Measurements from ENCODE around the gene CHST14.

Gene CHST14

GRCh38 chr15:40439960-40440742, 30.6 kb upstream of the CHST14 start:
- H3K56ac ChIP-seq (ENCODE audit: low read length) = peak overlapping the region; percentile 98
- H3K4me2 ChIP-seq (ENCODE audit: low read length) = peak overlapping the region; percentile 43
- no peak overlapping the region for H2BK15ac ChIP-seq (replicated peaks; ENCODE audit: low read depth)
- H3K27me3 ChIP-seq (ENCODE audit: insufficient read depth, low read length, poor library complexity) = no peaks in the 10 kb centered on the region
- H3K23ac ChIP-seq (ENCODE audit: low read length) = peak overlapping the region; percentile 68
- peak overlapping the region; percentile 48 for H2AK5ac ChIP-seq (ENCODE audit: low read length)
- H4K8ac ChIP-seq (ENCODE audit: low read depth, low read length) = peak overlapping the region; percentile 65
- H3K4me3 ChIP-seq (ENCODE audit: low read length) = peak overlapping the region; percentile 52
- no peaks in the 10 kb centered on the region for H3K36me3 ChIP-seq (ENCODE audit: control insufficient read depth, insufficient read depth, low read length)
- H3K9ac ChIP-seq (ENCODE audit: low read length) = peak overlapping the region; percentile 73
- H2BK120ac ChIP-seq (ENCODE audit: low read depth, low read length) = peak overlapping the region; percentile 21
- no peak overlapping the region for H4K5ac ChIP-seq (ENCODE audit: low read length)
- peaks cover 38% of the 10 kb centered on the region for H3K79me2 ChIP-seq (ENCODE audit: control insufficient read depth, insufficient read depth, low read length)
- peak overlapping the region; percentile 61 for H2BK5ac ChIP-seq (ENCODE audit: low read length)
- no CpG with 5 or more reads among the region's 35 CpGs for WGBS (ENCODE audit: extremely low coverage, insufficient coverage, low lambda C conversion rate)
- H3K18ac ChIP-seq (ENCODE audit: low read length) = peak overlapping the region; percentile 25
- H3K79me1 ChIP-seq (ENCODE audit: low read length) = peaks cover 17% of the 10 kb centered on the region
- peak; percentile 83 for DNase-seq
- peak overlapping the region; percentile 86 for H3K27ac ChIP-seq (ENCODE audit: low read depth, low read length)
- peaks cover 44% of the 10 kb centered on the region for H3K4me1 ChIP-seq (ENCODE audit: control insufficient read depth, low read depth, low read length)
- H3K4ac ChIP-seq (ENCODE audit: low read depth, low read length) = peak overlapping the region; percentile 82

- Histone ChIP-seq H3K27ac (ENCODE audit: low read depth, low read length) (peak within 1 kb of the TSS; percentile 86), H3K4ac (ENCODE audit: low read depth, low read length) (peak within 1 kb of the TSS; percentile 88), H3K36me3 (ENCODE audit: control insufficient read depth, insufficient read depth, low read length) (no peaks in the 10 kb centered on the region), H2AK5ac (ENCODE audit: low read length) (peak within 1 kb of the TSS; percentile 48), H3K79me1 (ENCODE audit: low read length) (peaks cover 17% of the 10 kb centered on the region), H3K56ac (ENCODE audit: low read length) (peak within 1 kb of the TSS; percentile 98), H4K8ac (ENCODE audit: low read depth, low read length) (peak within 1 kb of the TSS; percentile 65), H2BK15ac (replicated peaks; ENCODE audit: low read depth) (no peak within 1 kb of the TSS), H3K4me2 (ENCODE audit: low read length) (peak within 1 kb of the TSS; percentile 43), H3K18ac (ENCODE audit: low read length) (peak within 1 kb of the TSS; percentile 85), H3K27me3 (ENCODE audit: insufficient read depth, low read length, poor library complexity) (no peaks in the 10 kb centered on the region), H4K5ac (ENCODE audit: low read length) (no peak within 1 kb of the TSS), H3K4me3 (ENCODE audit: low read length) (peak within 1 kb of the TSS; percentile 56), H2BK5ac (ENCODE audit: low read length) (peak within 1 kb of the TSS; percentile 61), H3K9ac (ENCODE audit: low read length) (peak within 1 kb of the TSS; percentile 77), H2BK120ac (ENCODE audit: low read depth, low read length) (peak within 1 kb of the TSS; percentile 21), H3K4me1 (ENCODE audit: control insufficient read depth, low read depth, low read length) (peaks cover 45% of the 10 kb centered on the region), H3K79me2 (ENCODE audit: control insufficient read depth, insufficient read depth, low read length) (peaks cover 47% of the 10 kb centered on the region), H3K23ac (ENCODE audit: low read length) (peak within 1 kb of the TSS; percentile 68)
- peak; percentile 98 for DNase-seq
- no CpG with 5 or more reads among the region's 119 CpGs for WGBS (ENCODE audit: extremely low coverage, insufficient coverage, low lambda C conversion rate)
These were observed 29.8 kb upstream of the CHST14 start, which contains the start of gene BAHD1 for GRCh38 chr15:40440743-40441564. TSS of gene BAHD1 (plus strand) at chr15:40440953. CDS start at chr15:40458465, 17,512 bp downstream.

GRCh38 chr15:40441565-40442531, 28.9 kb upstream of the CHST14 start:
- Histone ChIP-seq H3K9ac (ENCODE audit: low read length) (peak overlapping the region; percentile 77), H2BK5ac (ENCODE audit: low read length) (no peak overlapping the region), H3K79me1 (ENCODE audit: low read length) (peaks cover 20% of the 10 kb centered on the region), H4K5ac (ENCODE audit: low read length) (no peak overlapping the region), H2AK5ac (ENCODE audit: low read length) (no peak overlapping the region), H3K4me3 (ENCODE audit: low read length) (peak overlapping the region; percentile 56), H3K4me2 (ENCODE audit: low read length) (peak overlapping the region; percentile 74), H3K36me3 (ENCODE audit: control insufficient read depth, insufficient read depth, low read length) (no peaks in the 10 kb centered on the region), H3K23ac (ENCODE audit: low read length) (peak overlapping the region; percentile 38), H3K79me2 (ENCODE audit: control insufficient read depth, insufficient read depth, low read length) (peaks cover 55% of the 10 kb centered on the region), H4K8ac (ENCODE audit: low read depth, low read length) (no peak overlapping the region), H2BK15ac (replicated peaks; ENCODE audit: low read depth) (no peak overlapping the region), H3K27me3 (ENCODE audit: insufficient read depth, low read length, poor library complexity) (no peaks in the 10 kb centered on the region), H3K18ac (ENCODE audit: low read length) (peak overlapping the region; percentile 85), H3K27ac (ENCODE audit: low read depth, low read length) (peak overlapping the region; percentile 76), H2BK120ac (ENCODE audit: low read depth, low read length) (no peak overlapping the region), H3K56ac (ENCODE audit: low read length) (peak overlapping the region; percentile 83), H3K4me1 (ENCODE audit: control insufficient read depth, low read depth, low read length) (peaks cover 45% of the 10 kb centered on the region), H3K4ac (ENCODE audit: low read depth, low read length) (peak overlapping the region; percentile 88)
- DNase-seq = no peak
- WGBS (ENCODE audit: extremely low coverage, insufficient coverage, low lambda C conversion rate) = no CpG with 5 or more reads among the region's 119 CpGs

GRCh38 chr15:40443255-40443654, 27.5 kb upstream of the CHST14 start:
- no CpG with 5 or more reads among the region's 4 CpGs for WGBS (ENCODE audit: extremely low coverage, insufficient coverage, low lambda C conversion rate)
- peak overlapping the region; percentile 77 for H3K9ac ChIP-seq (ENCODE audit: low read length)
- H3K36me3 ChIP-seq (ENCODE audit: control insufficient read depth, insufficient read depth, low read length) = no peaks in the 10 kb centered on the region
- H3K4me1 ChIP-seq (ENCODE audit: control insufficient read depth, low read depth, low read length) = peaks cover 35% of the 10 kb centered on the region
- H3K4me3 ChIP-seq (ENCODE audit: low read length) = no peak overlapping the region
- peak overlapping the region; percentile 78 for H3K56ac ChIP-seq (ENCODE audit: low read length)
- H3K27me3 ChIP-seq (ENCODE audit: insufficient read depth, low read length, poor library complexity) = no peaks in the 10 kb centered on the region
- no peak overlapping the region for H2BK5ac ChIP-seq (ENCODE audit: low read length)
- H4K5ac ChIP-seq (ENCODE audit: low read length) = no peak overlapping the region
- no peak overlapping the region for H2BK120ac ChIP-seq (ENCODE audit: low read depth, low read length)
- no peak overlapping the region for H2AK5ac ChIP-seq (ENCODE audit: low read length)
- H3K4me2 ChIP-seq (ENCODE audit: low read length) = no peak overlapping the region
- H3K79me1 ChIP-seq (ENCODE audit: low read length) = peaks cover 22% of the 10 kb centered on the region
- H4K8ac ChIP-seq (ENCODE audit: low read depth, low read length) = no peak overlapping the region
- no peak for DNase-seq
- peaks cover 66% of the 10 kb centered on the region for H3K79me2 ChIP-seq (ENCODE audit: control insufficient read depth, insufficient read depth, low read length)
- peak overlapping the region; percentile 59 for H3K23ac ChIP-seq (ENCODE audit: low read length)
- H3K18ac ChIP-seq (ENCODE audit: low read length) = no peak overlapping the region
- no peak overlapping the region for H3K4ac ChIP-seq (ENCODE audit: low read depth, low read length)
- no peak overlapping the region for H2BK15ac ChIP-seq (replicated peaks; ENCODE audit: low read depth)
- H3K27ac ChIP-seq (ENCODE audit: low read depth, low read length) = no peak overlapping the region

DNA sequence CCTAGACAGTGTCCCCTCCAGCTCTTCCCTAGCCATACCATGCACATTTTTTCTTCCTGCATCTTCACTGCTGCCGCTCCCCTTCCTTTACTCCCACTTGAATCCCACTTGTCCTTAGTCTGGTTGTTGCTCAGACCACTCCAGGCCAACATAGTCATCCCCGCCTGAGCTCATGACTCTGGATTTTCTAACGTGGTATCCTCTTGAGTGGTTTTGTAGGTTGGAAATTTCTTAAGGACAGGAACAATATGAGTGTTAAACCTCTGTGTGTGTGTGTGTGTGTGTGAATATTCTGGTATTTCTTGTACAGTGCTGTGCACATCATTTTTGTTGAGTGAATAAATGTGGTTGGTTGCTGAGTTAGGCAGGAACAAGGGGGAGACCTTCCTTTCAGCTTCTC, 26.9 kb upstream of the CHST14 start:
- Histone ChIP-seq H3K27me3 (ENCODE audit: insufficient read depth, low read length, poor library complexity) (no peaks in the 10 kb centered on the region), H3K18ac (ENCODE audit: low read length) (no peak overlapping the region), H3K79me2 (ENCODE audit: control insufficient read depth, insufficient read depth, low read length) (peaks cover 70% of the 10 kb centered on the region), H3K4me3 (ENCODE audit: low read length) (no peak overlapping the region), H4K5ac (ENCODE audit: low read length) (no peak overlapping the region), H3K4me1 (ENCODE audit: control insufficient read depth, low read depth, low read length) (peaks cover 30% of the 10 kb centered on the region), H3K79me1 (ENCODE audit: low read length) (peaks cover 23% of the 10 kb centered on the region), H3K23ac (ENCODE audit: low read length) (no peak overlapping the region), H3K56ac (ENCODE audit: low read length) (peak overlapping the region; percentile 65), H3K4me2 (ENCODE audit: low read length) (no peak overlapping the region), H2BK15ac (replicated peaks; ENCODE audit: low read depth) (no peak overlapping the region), H2BK5ac (ENCODE audit: low read length) (no peak overlapping the region), H3K36me3 (ENCODE audit: control insufficient read depth, insufficient read depth, low read length) (no peaks in the 10 kb centered on the region), H3K4ac (ENCODE audit: low read depth, low read length) (no peak overlapping the region), H3K27ac (ENCODE audit: low read depth, low read length) (no peak overlapping the region), H2BK120ac (ENCODE audit: low read depth, low read length) (no peak overlapping the region), H3K9ac (ENCODE audit: low read length) (peak overlapping the region; percentile 77), H4K8ac (ENCODE audit: low read depth, low read length) (no peak overlapping the region), H2AK5ac (ENCODE audit: low read length) (no peak overlapping the region)
- no peak for DNase-seq
- WGBS (ENCODE audit: extremely low coverage, insufficient coverage, low lambda C conversion rate) = no CpG with 5 or more reads among the region's 3 CpGs
